Left ventricle myocardium inferior (tissue), 1 donor: ENCODE measurements around the gene PARP4. TPM values are rescaled to one million over a fixed set of nuclear protein-coding genes. Genes with fewer than 3 reads are reported as not detected.
"Not testable (repeated sequence)": the region's sequence is repeated elsewhere in the genome, so short reads cannot be mapped to it uniquely, and the experiment has no call there.

Experiments
- DNase-seq: peaks from one replicate; pipeline ENCODE4 v3.0.0-alpha.2; 2020
- H3K27ac ChIP-seq: fragments of 200-600 bp; replicated peaks from 2 replicates; pipeline ENCODE4 v1.8.0; 2021
- H3K27me3 ChIP-seq: fragments of 200-600 bp; 2 replicates; pipeline ENCODE4 v1.8.0; 2021; ENCODE audit warnings: low read depth
- H3K36me3 ChIP-seq: fragments of 200-600 bp; 2 replicates; pipeline ENCODE4 v1.8.0; 2021
- H3K4me1 ChIP-seq: fragments of 200-600 bp; 2 replicates; pipeline ENCODE4 v1.8.0; 2021
- H3K4me3 ChIP-seq: fragments of 200-600 bp; 2 replicates; pipeline ENCODE4 v1.8.0; 2021; ENCODE audit warnings: mild to moderate bottlenecking, moderate library complexity
- H3K9me3 ChIP-seq: fragments of 200-600 bp; replicated peaks from 2 replicates; pipeline ENCODE4 v1.8.0; 2021
- CTCF ChIP-seq: fragments of 200-600 bp; IDR thresholded peaks from 2 replicates; pipeline ENCODE4 v1.8.0; 2021; ENCODE audit warnings: antibody characterized with exemption, mild to moderate bottlenecking, borderline replicate concordance
- intact Hi-C: fragments of 100-400 bp; cut with micrococcal nuclease; formaldehyde crosslinking; loops from one replicate; pipeline ENCODE4 v1.11.0; 2022
- total RNA-seq: library from RNA; stranded (reverse); fragmentation: NEBNext Ultra II Directional; extraction: Animal tissue kit (Norgen Biotek cat#: 25700); gene quantifications from one replicate; pipeline ENCODE4 v1.2.1, GENCODE V29; 2021
- donor health status: DM: no; HTN: yes; CAD: no; lungs with severe emphysema.

The PARP4 gene
- total RNA-seq, 1 donor from 2014 or later, result 23.6 TPM

- peaks cover 35% of the 10 kb centered on the region for H3K36me3 ChIP-seq
- TF ChIP-seq CTCF, result no peak
Observed at GRCh38 chr13:24500977-24501376, 11.6 kb downstream of the PARP4 start.

GRCh38 chr13:24497742-24498141, 14.8 kb downstream of the PARP4 start:
- Histone ChIP-seq H3K27ac (no peak overlapping the region), H3K36me3 (peaks cover 57% of the 10 kb centered on the region), H3K4me3 (no peak overlapping the region), H3K4me1 (peaks cover 22% of the 10 kb centered on the region), H3K9me3 (no peaks in the 10 kb centered on the region), H3K27me3 (no peaks in the 10 kb centered on the region)
- TF ChIP-seq CTCF, result no peak
- intact Hi-C loops, result no loop called here
- DNase-seq, result no peak

More at GRCh38 chr13:24500977-24501376, 11.6 kb downstream of the PARP4 start:
- intact Hi-C loops, result no loop called here
- peaks cover 34% of the 10 kb centered on the region for H3K4me1 ChIP-seq
- no peak overlapping the region for H3K4me3 ChIP-seq
- no peak for DNase-seq
- no peak overlapping the region for H3K27ac ChIP-seq
- H3K27me3 ChIP-seq, result no peaks in the 10 kb centered on the region
- no peaks in the 10 kb centered on the region for H3K9me3 ChIP-seq

GRCh38 chr13:24496295-24496694, 16.3 kb downstream of the PARP4 start:
- Histone ChIP-seq H3K4me1 (peaks cover 15% of the 10 kb centered on the region), H3K36me3 (peaks cover 71% of the 10 kb centered on the region)
- DNase-seq, H3K9me3 ChIP-seq, intact Hi-C loops, H3K27ac ChIP-seq, H3K4me3 ChIP-seq, H3K27me3 ChIP-seq: not testable (repeated sequence)

GRCh38 chr13:24495151-24495729, 17.3 kb downstream of the PARP4 start:
- intact Hi-C loops, result no loop called here
- Histone ChIP-seq H3K9me3 (no peaks in the 10 kb centered on the region), H3K36me3 (peaks cover 82% of the 10 kb centered on the region), H3K27me3 (no peaks in the 10 kb centered on the region), H3K4me3 (no peak overlapping the region), H3K4me1 (peaks cover 5% of the 10 kb centered on the region), H3K27ac (no peak overlapping the region)
- no peak for DNase-seq
- TF ChIP-seq CTCF, result no peak

GRCh38 chr13:24493356-24493755, 19.2 kb downstream of the PARP4 start:
- Histone ChIP-seq H3K27ac (no peak overlapping the region), H3K4me3 (no peak overlapping the region), H3K36me3 (peaks cover 93% of the 10 kb centered on the region), H3K4me1 (peaks cover 3% of the 10 kb centered on the region), H3K27me3 (no peaks in the 10 kb centered on the region), H3K9me3 (no peaks in the 10 kb centered on the region)
- DNase-seq, result no peak
- intact Hi-C loops, result no loop called here
- no peak for TF ChIP-seq CTCF

- Histone ChIP-seq H3K9me3 (no peaks in the 10 kb centered on the region), H3K27ac (no peak overlapping the region), H3K36me3 (peaks cover 93% of the 10 kb centered on the region), H3K27me3 (no peaks in the 10 kb centered on the region), H3K4me1 (no peaks in the 10 kb centered on the region), H3K4me3 (no peak overlapping the region)
- DNase-seq, result no peak
- no peak for TF ChIP-seq CTCF
- intact Hi-C loops, result no loop called here
Observed at GRCh38 chr13:24491845-24492244, 20.7 kb downstream of the PARP4 start.
